NCI-H446 (cell line): ENCODE measurements around the gene NACAD.
"Not testable (repeated sequence)": the region's sequence is repeated elsewhere in the genome, so short reads cannot be mapped to it uniquely, and the experiment has no call there.

Experiments
- DNase-seq, 2 experiments: peaks; one replicate each; lab custom pipeline; 2025; lab: John Stamatoyannopoulos, UW

NACAD gene

DNA sequence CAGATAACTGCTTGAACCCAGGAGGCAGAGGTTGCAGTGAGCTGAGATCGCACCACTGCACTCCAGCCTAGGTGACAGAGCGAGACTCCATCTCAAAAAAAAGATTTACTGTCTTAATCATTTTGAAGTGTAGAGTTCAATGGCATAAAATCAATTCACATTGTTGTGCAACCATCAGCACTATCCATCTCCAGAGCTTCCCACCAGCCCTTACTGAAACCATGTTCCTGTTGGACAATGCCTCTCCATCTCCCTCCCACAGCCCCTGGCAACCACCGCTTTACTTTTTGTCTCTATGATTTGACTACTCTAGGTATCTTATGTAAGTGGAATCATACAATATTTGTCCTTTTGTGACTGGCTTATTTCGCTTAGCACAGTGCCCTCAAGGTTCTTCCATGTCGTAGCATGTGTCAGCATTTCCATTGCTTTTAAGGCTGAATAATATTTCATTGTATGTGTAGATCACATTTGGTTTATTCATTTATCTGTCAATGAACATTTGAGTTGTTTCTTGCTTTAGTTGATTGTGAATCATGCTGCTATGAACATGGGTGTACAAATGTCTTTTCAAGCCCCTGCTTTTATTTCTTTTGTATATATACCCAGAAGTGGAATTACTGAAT is 33.1 kb downstream of the NACAD start:
- no peak for DNase-seq

DNA sequence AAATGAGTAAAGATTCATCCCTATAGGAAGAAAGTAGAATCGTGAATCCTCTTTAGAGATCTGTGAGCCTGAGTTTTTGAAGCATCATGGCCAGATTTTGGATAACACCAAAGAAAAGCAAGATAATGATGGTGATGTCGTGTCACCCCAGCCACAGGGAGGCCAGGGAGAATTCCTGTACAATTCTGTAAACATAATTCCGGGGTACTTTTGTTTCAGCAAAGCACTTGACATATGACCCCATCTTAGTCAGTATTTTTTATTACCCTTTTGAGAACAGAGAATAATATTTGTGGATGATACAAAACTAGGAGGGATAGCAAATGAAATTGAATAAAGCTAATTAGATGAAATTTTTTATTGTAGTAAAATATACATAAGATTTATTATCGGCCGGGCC is 33.8 kb downstream of the NACAD start:
- DNase-seq = no peak

DNA sequence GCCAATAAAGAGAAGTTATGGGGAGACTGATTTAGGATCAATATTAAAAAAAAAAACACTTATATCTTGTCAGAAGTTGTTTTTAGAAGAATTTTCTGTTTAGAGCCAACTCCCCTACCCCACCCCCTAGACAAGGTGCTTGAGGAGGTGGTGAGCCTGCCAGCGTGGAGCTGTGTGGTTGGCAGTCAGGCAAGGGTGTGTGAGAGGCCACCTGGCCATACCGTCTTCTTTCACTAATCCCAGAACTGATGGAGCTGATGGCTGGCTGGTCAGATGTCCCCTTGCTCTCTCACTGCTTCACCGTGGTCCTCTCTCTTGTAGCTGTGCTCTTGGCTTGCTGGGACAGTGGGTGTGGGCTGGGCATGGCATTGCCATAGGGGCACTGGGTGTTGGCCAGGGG is 34.3 kb downstream of the NACAD start:
- DNase-seq = no peak

DNA sequence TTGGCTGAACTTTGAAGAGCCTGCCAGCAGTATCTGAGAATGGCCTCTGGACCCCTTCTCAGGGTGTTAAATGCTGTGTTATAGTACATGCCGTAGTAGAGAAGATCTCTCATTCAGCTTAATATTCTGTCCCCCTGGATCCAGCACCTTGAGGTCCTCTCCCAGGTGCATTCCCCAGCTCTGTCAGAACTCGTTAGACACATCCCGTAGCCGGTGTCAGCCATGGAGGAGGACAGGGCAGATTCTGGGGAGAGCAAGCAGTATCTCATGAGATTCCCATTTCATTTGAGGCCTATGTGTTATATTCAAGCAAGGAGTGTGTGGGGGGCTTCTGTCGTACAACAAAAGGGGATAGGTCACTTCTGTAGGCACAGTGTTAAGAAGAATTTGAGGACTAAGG is 34.8 kb downstream of the NACAD start:
- DNase-seq = no peak

DNA sequence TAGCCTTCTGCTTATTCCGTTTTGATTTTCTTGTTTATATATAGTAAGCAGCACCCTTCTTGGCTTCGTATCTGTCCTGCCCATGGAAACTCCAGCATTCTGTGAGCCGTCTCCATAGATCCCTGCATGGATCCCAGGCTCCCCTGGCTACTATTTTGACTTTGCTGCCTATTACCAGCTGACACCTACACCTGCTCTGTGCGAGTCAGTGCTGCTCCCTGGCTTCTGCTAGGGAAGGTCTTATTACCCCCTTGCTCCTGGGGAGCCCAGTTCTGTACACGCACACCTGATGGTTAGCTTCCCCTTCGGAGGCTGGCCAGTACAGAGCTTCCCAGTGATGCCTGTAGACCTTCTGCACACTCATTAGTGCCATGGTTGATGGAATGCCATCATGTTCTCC is 35.4 kb downstream of the NACAD start:
- no peak for DNase-seq

DNA sequence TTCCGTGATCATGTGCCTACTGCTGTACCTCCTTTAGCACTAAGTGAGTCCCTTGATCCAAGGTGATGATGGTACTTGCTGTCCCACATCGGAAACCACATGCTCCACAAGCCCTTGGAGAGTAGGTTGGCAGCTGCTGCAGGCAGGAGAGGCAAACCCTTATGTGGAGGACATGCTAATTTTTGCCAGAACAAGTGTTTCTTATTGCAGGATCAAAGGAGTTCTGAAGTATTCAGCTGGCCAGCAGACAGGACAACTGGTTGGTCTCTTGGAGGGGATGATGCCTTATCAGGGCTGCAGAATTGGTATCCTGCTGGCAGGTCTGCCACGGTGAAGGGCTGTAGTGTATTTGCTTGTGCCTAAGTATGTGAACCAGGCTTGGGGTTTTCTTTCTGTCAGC is 36.8 kb downstream of the NACAD start:
- no peak for DNase-seq

DNA sequence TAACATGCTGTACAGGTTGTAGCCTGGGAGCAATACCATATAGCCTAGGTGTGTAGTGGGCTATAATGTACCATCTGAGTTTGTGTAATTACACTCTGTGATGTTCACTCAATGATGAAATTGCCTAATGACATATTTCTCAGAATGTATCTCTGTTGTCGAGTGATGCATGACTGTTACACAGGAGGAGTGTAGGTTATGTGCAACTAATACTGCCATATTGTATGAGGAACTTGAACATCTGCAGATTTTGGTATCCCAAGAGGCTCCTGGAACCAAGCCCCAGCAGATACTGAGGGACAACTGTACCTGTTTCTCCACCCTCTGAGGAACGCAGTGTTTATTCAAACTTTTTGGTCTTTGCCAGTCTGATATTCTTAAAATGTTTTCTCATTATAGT is 38.6 kb downstream of the NACAD start:
- no peak for DNase-seq

DNA sequence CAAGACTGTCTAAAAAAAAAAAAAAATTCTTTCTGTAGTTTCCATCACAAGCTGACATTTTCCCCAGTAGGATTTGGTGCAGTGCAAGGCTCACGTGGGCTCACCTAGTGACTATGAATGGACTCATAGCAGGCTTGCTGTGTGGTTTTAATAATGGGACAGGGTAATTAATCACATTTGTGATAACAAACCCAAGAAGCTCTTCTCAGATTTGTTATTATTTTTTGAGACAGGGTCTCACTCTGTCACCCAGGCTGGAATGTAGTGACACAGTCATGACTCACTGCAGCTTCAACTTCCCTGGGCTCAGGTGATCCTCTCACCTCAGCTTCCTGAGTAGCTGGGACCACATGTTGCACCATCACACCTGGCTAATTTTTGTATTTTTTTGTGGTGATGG is 40.0 kb downstream of the NACAD start:
- DNase-seq = no peak

DNA sequence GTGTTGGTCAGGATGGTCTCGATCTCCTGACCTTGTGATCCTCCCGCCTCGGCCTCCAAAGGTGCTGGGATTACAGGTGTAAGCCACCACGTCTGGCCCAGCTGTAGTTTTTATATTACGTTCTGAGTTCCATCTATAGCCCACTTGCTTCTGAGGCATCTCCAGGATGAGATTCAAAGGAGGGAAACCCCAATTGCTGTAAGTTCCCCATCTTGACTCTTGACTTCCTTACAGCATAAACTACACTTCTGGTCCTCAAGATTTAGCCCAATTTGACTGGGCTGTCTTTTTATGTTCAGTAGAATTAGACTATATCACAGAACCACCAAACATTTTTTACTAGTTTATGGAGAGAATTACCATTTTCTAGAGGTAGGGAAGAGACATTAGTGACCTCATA is 44.4 kb downstream of the NACAD start:
- no peak for DNase-seq

DNA sequence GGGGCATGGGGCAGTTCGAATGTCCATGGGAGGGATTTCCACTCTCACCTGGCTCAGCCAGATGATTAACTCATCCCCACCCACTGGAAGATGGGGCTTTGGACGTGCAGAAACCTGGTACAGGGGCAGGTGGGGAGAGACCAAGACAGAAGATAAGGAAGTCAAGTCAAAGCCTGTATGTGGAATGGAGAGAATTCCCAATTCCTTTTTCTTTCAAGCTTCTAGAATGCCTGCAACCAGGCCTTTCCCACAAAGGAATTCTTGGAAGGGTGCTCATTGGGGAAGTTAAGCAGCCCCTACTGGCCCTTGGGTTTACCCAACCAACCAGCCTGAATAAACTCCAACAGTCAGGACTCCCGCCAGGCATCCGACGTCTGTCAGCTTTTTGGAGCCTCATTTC is 49.7 kb downstream of the NACAD start:
- DNase-seq = no peak

DNA sequence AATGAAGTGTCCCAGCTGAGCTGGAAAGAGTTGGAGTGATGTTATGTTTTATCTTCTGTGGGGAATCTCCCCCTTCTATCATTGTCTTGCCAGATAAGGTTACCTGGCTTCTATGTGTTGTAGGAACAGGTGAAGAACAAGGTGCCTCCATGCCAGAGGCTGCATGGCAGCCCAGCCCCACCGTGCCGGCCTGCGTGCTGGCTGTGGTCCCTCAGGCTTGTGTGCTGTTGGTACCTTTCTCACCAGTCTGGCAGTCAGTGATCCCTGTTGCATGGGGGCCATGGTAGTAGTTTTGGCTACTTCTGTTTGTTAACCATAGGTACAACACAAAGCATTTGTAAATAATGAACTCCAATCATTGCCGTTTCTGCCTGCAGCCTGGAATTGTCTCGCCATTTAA is 50.9 kb downstream of the NACAD start:
- no peak for DNase-seq

DNA sequence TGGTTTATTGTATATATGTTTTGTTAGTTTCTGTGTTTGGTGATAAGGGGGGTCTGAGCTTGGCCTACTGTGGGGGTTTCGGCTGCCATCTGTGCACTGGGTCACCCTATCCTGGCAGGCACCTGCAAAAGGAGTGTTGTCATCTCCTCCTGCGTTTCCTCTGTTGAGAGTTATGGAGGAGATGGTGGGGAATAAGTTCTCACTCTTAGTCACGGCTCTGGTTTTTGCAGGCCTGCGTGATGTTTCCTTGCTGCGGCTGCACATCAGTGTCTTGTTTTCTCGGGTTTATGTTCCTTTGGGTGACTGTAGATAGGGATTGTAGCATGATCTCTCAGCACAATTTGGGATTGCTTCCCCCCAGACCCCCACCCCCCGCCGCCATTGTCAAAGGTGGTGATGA is 52.0 kb downstream of the NACAD start:
- DNase-seq = no peak

DNA sequence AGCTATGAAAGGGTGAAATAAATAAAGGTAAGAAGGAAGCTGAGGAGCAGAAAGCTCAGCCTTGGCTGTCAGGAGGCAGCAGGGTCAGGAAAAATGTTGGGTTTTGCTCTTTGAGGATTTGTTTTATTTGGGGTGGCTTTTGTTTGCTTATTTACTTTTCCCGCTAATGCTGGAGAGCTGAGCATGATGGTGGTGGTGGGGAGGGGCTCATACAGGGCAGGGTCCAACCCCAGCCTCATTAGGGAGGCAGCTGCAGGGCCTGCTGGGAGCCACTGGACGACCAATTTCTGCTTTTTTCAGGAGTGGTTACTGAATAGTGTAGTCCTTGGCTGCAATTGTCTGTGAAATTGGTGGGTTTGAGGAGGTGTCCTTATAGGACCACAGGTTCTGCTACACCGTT is 52.5 kb downstream of the NACAD start:
- no peak for DNase-seq

DNA sequence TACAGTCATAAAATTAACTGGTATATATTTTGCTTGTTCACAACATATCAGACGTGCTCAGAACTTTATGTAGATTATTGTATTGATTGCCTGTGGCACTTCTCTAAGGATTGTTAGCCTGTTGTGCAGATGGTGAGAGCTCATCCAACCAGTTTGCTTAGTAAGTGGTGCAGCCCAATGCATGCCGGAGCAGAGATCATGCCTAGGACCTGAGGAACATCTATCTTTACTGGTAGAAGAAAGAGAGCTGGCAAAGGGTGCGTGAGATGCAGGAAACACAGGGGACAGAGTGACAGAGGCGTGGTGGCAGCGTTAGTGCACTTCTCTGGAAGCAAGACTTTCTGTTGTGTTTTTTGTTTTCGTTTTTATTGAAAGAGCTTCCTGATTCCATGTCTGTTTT is 52.9 kb downstream of the NACAD start:
- no peak for DNase-seq

DNA sequence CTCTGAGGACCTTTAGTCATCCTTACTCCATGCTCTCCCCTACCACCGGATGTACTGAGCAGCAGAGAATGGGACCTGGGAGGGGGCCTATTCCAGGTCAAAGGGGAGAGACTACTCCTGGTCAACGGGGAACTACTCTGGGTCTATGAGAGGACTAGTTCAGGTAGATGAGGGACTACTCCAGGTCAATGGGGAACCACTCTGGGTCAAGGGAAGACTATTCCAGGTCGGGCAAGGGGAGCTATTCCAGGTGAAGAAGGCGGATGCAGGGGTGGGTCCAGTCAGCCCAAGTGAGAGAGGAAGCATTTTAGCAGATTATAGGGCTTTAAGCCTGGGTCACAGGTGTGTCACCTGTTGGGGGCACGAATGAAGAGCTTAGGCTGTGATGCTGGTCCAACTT is 53.4 kb downstream of the NACAD start:
- no peak for DNase-seq

DNA sequence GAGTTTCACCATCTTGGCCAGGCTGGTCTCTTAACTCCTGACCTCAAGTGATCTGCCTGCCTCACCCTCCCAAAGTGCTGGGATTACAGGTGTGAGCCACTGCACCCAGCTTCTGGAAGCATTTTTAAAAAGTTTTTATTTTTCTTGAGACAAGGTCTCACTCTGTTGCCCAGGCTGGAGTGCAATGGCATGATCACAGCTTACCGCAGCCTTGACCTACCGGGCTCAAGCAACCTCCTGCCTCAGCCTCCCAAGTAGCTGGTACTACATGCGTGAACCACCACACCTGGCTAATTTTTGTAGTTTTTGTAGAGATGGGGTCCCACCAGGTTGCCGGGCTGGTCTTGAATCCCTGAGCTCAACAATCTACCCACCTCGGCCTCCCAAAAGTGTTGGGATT is 54.1 kb downstream of the NACAD start:
- DNase-seq = not testable (repeated sequence)

DNA sequence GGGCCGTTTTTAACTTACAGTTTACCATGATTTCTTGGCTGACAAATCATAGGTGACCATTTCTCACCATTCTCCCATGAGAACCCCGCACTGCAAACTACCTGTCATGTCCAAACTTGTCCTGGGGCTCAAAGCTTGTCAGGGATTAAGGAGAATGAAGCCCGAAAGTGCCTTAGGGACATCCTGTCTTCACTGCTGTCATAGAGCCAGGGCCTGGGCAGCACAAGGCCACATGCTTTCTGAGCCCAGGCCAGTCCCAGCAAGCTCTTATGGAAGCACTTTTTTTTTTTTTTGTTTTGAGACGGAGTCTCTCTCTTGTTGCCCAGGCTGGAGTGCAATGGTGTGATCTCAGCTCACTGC is 54.9 kb downstream of the NACAD start:
- DNase-seq = peak in 1 of 2 experiments; percentile 3

DNA sequence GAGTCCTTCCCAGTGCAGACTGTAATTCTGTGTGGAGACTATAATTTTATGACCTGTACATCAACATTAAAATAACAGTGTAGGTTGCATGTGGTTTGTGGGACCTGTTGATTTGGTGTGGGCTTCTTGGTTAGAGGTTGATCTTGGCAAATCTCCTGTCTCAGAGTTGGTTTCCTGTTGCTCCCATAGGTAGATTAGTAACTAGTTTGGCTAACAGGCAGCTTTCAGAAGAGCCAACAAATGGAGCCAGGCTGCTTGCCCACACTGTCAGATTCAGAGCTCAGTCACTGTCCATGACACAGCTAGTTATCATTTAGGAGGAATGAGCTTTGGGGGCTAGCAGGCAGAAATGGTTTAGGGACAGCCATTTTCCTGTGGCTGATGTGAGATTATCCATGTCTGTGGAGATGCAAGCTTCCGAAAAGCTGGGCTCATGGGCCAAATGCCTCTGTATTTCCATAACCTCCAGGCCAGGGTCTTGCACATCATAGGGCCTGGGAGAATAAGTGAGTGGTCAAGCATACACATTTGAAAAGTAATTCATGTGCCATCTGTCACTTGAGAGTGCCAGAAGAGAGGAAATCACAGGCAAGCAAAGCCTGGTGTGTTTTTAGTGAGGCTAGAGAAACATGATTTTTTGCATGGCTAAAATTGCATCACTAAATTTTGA is 55.4 kb downstream of the NACAD start:
- no peak for DNase-seq

DNA sequence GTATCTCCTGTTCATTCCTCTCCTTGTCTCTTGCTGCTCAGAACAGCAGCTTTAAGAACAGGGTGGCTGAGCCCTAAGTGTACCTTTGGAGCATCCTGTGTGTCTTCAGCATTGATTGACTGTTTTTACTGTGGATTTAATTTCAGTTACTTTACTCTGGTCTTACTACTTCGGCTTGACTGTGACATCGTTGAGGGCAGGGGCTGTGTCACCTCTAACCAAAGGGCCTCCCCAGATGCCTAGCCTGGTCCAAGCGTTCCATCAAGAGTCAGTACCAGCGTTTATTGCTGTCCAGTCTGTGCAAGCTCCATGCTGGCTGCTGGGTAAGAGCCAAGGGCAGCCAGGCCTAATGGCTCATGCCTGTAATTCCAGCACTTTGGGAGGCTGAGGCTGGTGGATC is 56.3 kb downstream of the NACAD start:
- no peak for DNase-seq

DNA sequence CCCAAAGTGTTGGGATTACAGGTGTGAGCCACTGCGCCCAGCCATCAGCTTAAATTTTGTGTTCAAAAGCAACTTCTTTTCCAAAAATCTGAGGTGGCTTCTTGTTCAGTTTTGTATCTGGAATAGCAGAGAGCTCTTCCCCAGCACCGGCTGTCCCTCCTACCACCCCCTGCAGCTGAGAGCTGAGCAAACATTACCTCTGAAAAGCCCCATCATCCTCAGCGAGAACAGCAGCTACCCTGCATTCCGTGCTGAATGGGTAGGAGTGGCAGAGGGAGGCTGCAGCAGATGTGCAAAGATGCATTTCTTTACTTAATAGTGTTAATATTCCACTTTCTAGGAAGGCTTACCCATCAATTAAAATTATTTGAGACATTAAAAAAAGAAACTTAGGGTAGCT is 56.9 kb downstream of the NACAD start:
- no peak for DNase-seq
